CMK (cell line): Measurements from ENCODE around the gene MED27.
"Not testable (repeated sequence)": the region's sequence is repeated elsewhere in the genome, so short reads cannot be mapped to it uniquely, and the experiment has no call there.

Experiments
- DNase-seq: peaks from one replicate; pipeline ENCODE4 v3.0.0-alpha.2; 2010; ENCODE audit warnings: low read depth

MED27 gene

GRCh38 chr9:131963072-131964030 is 116.3 kb downstream of the MED27 start:
- no peak for DNase-seq

GRCh38 chr9:131961496-131961880 is 118.2 kb downstream of the MED27 start:
- DNase-seq = no peak

- DNase-seq = no peak
These were observed 118.7 kb downstream of the MED27 start for GRCh38 chr9:131960851-131961495.

GRCh38 chr9:131960311-131960710 is 119.4 kb downstream of the MED27 start:
- DNase-seq = no peak

GRCh38 chr9:131959887-131960286 is 119.8 kb downstream of the MED27 start:
- DNase-seq = no peak

- no peak for DNase-seq
These were observed 120.6 kb downstream of the MED27 start for GRCh38 chr9:131959056-131959455.

- no peak for DNase-seq
These were observed 125.4 kb downstream of the MED27 start for GRCh38 chr9:131954299-131954698.

- DNase-seq = no peak
These were observed 127.8 kb downstream of the MED27 start for GRCh38 chr9:131951905-131952304.

GRCh38 chr9:131951155-131951554 is 128.5 kb downstream of the MED27 start:
- DNase-seq = no peak

GRCh38 chr9:131950487-131950886 is 129.2 kb downstream of the MED27 start:
- no peak for DNase-seq

- DNase-seq = no peak
These were observed 133.5 kb downstream of the MED27 start for GRCh38 chr9:131946180-131946579.

- no peak for DNase-seq
These were observed 136.3 kb downstream of the MED27 start for GRCh38 chr9:131943351-131943841.

GRCh38 chr9:131942146-131942720 is 137.4 kb downstream of the MED27 start:
- DNase-seq = no peak

GRCh38 chr9:131937451-131937850 is 142.2 kb downstream of the MED27 start:
- no peak for DNase-seq

GRCh38 chr9:131936929-131937328 is 142.7 kb downstream of the MED27 start:
- no peak for DNase-seq

GRCh38 chr9:131934673-131935072 is 145.0 kb downstream of the MED27 start:
- no peak for DNase-seq

GRCh38 chr9:131927091-131927490 is 152.6 kb downstream of the MED27 start:
- DNase-seq = no peak

- DNase-seq = no peak
These were observed 153.2 kb downstream of the MED27 start for GRCh38 chr9:131926360-131926922.

- DNase-seq = no peak
These were observed 153.9 kb downstream of the MED27 start for GRCh38 chr9:131925677-131926177.

GRCh38 chr9:131923766-131924165 is 155.9 kb downstream of the MED27 start:
- DNase-seq = no peak

GRCh38 chr9:131923132-131923671 is 156.5 kb downstream of the MED27 start:
- DNase-seq = no peak

GRCh38 chr9:131921635-131922034 is 158.0 kb downstream of the MED27 start:
- DNase-seq = not testable (repeated sequence)
